ENCODE data around the gene HOXD10. TPM values are rescaled to one million over a fixed set of nuclear protein-coding genes. Genes with fewer than 3 reads are reported as not detected.

HOXD10 gene
- total RNA-seq, 4 donors from 2014 or later: 0.31 to 0.67 (median 0.52) TPM; not detected in 1

DNA sequence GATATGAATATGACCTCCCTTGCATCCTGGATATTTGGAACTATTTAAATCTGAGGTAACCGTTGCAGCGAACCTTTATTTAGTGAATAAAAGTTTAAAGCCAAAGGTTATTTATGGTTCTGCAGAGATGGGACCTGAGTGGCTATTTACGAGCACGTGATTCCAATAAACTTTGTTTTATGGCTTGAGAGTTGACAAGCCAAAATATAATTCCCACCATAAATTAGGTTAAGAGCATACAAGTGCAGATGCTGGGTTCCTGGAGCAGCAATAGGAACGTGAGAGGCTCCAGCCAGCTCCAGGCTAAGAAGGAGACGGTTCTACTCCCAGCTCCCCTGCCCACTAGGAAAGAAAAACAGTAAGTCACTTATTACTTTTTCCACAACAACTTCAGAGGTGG, 29.5 kb downstream of the HOXD10 start:
- TF ChIP-seq, protein P1, sequence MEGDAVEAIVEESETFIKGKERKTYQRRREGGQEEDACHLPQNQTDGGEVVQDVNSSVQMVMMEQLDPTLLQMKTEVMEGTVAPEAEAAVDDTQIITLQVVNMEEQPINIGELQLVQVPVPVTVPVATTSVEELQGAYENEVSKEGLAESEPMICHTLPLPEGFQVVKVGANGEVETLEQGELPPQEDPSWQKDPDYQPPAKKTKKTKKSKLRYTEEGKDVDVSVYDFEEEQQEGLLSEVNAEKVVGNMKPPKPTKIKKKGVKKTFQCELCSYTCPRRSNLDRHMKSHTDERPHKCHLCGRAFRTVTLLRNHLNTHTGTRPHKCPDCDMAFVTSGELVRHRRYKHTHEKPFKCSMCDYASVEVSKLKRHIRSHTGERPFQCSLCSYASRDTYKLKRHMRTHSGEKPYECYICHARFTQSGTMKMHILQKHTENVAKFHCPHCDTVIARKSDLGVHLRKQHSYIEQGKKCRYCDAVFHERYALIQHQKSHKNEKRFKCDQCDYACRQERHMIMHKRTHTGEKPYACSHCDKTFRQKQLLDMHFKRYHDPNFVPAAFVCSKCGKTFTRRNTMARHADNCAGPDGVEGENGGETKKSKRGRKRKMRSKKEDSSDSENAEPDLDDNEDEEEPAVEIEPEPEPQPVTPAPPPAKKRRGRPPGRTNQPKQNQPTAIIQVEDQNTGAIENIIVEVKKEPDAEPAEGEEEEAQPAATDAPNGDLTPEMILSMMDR (IDR thresholded peaks at IDR 0.05): no peak
- TF ChIP-seq POLR2AphosphoS5 (IDR thresholded peaks at IDR 0.05): no peak
- TF ChIP-seq EP300 (IDR thresholded peaks at IDR 0.05): no peak
- TF ChIP-seq POLR2A (IDR thresholded peaks at IDR 0.05): no peak
- no peak overlapping the region for H3K4me3 ChIP-seq
- no peak for ATAC-seq
- H3K9me3 ChIP-seq: no peaks in the 10 kb centered on the region
- H3K27ac ChIP-seq: no peak overlapping the region
- H3K27me3 ChIP-seq: peaks cover 95% of the 10 kb centered on the region
- no peaks in the 10 kb centered on the region for H3K36me3 ChIP-seq
- peaks cover 0 to 4% (median 0%) of the 10 kb centered on the region in 3 donors for H3K4me1 ChIP-seq
- 30 to 43% methylated on average over 4 to 6 of the region's 6 CpGs for WGBS, 2 donors (ENCODE audit: low coverage in 1 of 2)

DNA sequence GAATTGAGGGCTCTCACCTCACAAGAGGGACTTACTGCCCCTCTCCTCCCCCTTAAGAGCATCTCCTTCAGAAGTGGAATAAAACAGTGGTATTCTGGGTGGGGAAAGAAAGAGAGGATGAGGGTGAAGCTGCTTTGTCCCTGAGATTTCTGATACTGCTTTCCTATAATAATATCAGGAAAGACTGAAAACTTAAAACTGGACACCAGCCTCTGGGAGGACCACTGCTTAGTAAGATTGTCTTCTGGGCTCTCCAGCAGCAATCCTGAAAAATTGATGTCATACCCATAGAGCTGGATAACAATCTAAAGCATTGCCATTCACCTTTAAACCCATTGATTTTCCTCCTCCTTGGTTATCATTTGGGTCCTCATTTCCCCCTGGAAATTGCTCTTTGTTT, 30.1 kb downstream of the HOXD10 start:
- Histone ChIP-seq H3K27ac (no peak overlapping the region), H3K27me3 (peaks cover 95% of the 10 kb centered on the region), H3K4me3 (no peak overlapping the region), H3K36me3 (no peaks in the 10 kb centered on the region), H3K9me3 (no peaks in the 10 kb centered on the region), H3K4me1 (peaks cover 0 to 7% (median 0%) of the 10 kb centered on the region in 3 donors)
- ATAC-seq: no peak
- TF ChIP-seq POLR2AphosphoS5 (IDR thresholded peaks at IDR 0.05): no peak

DNA sequence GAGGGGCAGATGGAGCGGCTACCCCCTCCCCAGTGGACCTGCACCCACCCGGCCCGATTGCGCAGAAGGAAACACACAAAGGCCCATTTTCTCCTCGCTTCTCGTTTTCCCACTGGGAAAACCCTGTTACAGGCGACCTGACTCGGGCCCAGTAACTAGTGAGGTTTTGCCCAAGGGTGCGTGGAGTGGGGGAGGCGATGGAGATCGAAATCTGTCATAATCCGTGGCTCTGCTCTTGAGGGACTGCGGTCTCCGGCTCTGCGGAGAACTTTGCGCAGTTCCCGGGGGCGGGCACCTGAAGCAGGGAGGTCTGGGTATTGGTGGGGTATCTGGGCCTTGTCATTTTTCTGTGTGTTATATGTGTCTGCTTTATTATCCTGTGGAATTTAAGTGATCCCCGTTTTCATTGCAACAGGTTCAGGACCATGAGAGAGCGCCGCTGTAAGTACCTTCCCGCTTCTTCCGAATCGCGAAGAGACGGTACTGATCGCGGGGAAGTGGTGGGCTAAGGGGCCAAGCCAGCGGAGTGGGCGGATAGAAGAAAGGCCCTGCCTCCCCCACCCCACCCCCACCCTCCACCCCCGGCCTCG, 30.7 kb downstream of the HOXD10 start:
- TF ChIP-seq, protein P1 (IDR thresholded peaks at IDR 0.05): no peak
- no peak for TF ChIP-seq EP300 (IDR thresholded peaks at IDR 0.05)
- no peak for TF ChIP-seq POLR2AphosphoS5 (IDR thresholded peaks at IDR 0.05)
- no peak for TF ChIP-seq POLR2A (IDR thresholded peaks at IDR 0.05)
- Histone ChIP-seq H3K4me1 (peaks cover 0 to 13% (median 0%) of the 10 kb centered on the region in 3 donors), H3K36me3 (no peaks in the 10 kb centered on the region), H3K27ac (no peak overlapping the region), H3K4me3 (no peak overlapping the region), H3K27me3 (peaks cover 95% of the 10 kb centered on the region), H3K9me3 (no peaks in the 10 kb centered on the region)
- ATAC-seq: no peak
- WGBS, 2 donors (ENCODE audit: low coverage in 1 of 2): 26 to 33% methylated on average over 9 to 12 of the region's 32 CpGs

DNA sequence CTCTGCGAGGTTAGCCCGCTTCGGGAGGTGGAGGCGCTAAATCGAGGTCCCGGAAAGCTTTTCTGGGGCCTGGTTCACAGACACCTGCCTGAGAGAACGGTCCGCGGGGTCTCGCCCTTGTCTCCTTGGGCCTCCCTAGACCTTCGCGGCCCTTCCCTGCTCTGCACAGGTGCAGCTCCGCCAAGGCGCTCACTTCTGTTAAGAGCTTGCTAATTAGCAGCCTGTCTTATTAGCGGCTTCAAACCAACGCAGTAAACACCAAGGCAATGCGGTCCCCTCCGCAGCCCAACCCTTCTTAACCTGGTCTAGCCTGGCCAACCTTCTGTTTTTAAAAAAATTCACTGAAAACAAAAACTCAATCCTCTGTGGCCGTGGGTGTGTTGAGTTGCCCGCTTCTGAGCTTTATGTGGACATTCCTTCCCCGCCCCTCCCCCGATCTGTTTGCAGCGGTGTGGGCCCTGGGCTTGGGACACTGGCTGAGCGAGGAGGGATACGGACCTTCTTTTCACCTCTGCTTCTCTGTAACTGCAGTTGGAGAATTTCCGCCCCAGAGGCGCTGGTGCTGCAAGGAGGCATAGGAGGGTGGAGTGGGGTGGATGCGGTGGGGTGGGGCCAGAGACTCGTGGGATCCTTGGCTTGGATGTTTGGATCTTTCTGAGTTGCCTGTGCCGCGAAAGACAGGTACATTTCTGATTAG, 31.4 kb downstream of the HOXD10 start:
- H3K4me1 ChIP-seq: peaks cover 0 to 17% (median 0%) of the 10 kb centered on the region in 3 donors
- H3K27me3 ChIP-seq: peaks cover 95% of the 10 kb centered on the region
- TF ChIP-seq EP300 (IDR thresholded peaks at IDR 0.05) (no peak), POLR2A (IDR thresholded peaks at IDR 0.05) (no peak), POLR2AphosphoS5 (IDR thresholded peaks at IDR 0.05) (no peak)
- TF ChIP-seq, protein P1 (IDR thresholded peaks at IDR 0.05): no peak
- H3K36me3 ChIP-seq: no peaks in the 10 kb centered on the region
- 10 to 43% methylated on average over 2 to 5 of the region's 31 CpGs for WGBS, 2 donors (ENCODE audit: low coverage in 1 of 2)
- no peak overlapping the region for H3K4me3 ChIP-seq
- no peaks in the 10 kb centered on the region for H3K9me3 ChIP-seq
- ATAC-seq: no peak
- H3K27ac ChIP-seq: no peak overlapping the region

DNA sequence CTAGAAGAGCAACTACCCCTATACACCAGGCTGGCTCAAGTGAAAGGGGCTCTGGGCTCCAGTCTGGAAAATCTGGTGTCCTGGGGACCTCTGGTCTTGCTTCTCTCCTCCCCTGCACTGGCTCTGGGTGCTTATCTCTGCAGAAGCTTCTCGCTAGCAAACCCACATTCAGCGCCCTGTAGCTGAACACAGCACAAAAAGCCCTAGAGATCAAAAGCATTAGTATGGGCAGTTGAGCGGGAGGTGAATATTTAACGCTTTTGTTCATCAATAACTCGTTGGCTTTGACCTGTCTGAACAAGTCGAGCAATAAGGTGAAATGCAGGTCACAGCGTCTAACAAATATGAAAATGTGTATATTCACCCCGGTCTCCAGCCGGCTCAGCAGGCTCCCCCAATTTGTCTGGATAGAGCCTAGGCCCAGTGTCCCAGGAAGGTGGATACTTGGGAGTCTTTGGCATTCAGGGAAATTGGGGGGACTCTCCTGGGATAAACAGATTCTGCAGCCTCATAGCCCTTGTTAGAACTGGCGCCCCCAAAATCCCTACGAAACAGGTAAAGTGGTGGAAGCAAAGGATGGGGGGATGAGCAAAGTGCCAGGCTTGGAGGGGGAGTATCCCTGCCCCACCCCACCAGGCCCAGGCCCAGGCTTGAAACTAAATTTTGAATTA, 32.3 kb downstream of the HOXD10 start:
- no peak for ATAC-seq
- TF ChIP-seq, protein P1 (IDR thresholded peaks at IDR 0.05): no peak
- no peak for TF ChIP-seq POLR2A (IDR thresholded peaks at IDR 0.05)
- TF ChIP-seq POLR2AphosphoS5 (IDR thresholded peaks at IDR 0.05): no peak
- TF ChIP-seq EP300 (IDR thresholded peaks at IDR 0.05): no peak
- no peak overlapping the region for H3K27ac ChIP-seq

More for the DNA sequence above, 32.3 kb downstream of the HOXD10 start:
- 43 to 71% methylated on average over 1 to 7 of the region's 11 CpGs for WGBS, 2 donors (ENCODE audit: low coverage in 1 of 2)
- H3K36me3 ChIP-seq: no peaks in the 10 kb centered on the region
- no peaks in the 10 kb centered on the region for H3K9me3 ChIP-seq
- peaks cover 0 to 17% (median 0%) of the 10 kb centered on the region in 3 donors for H3K4me1 ChIP-seq
- H3K4me3 ChIP-seq: no peak overlapping the region
- peaks cover 95% of the 10 kb centered on the region for H3K27me3 ChIP-seq

Measured in gastroesophageal sphincter (tissue), 4 donors.